Upper lobe of right lung (tissue), 1 donor: ENCODE results near the gene PURA. TPM values are rescaled to one million over a fixed set of nuclear protein-coding genes. Genes with fewer than 3 reads are reported as not detected.

Experiments used
- ATAC-seq: fragments of 200-7000 bp; cut with Tn5 transposase; one replicate; pipeline ENCODE4 v1.9.1; 2020; ENCODE audit warnings: mild to moderate bottlenecking, moderate library complexity
- DNase-seq: peaks from one replicate; pipeline ENCODE4 v3.0.0-alpha.2; 2020
- H3K27ac ChIP-seq: fragments of 200-600 bp; one replicate; pipeline ENCODE4 v1.8.0; 2022
- H3K27me3 ChIP-seq: fragments of 200-600 bp; one replicate; pipeline ENCODE4 v1.8.0; 2022; ENCODE audit warnings: mild to moderate bottlenecking
- H3K36me3 ChIP-seq: fragments of 200-600 bp; one replicate; pipeline ENCODE4 v1.8.0; 2022
- H3K4me1 ChIP-seq: fragments of 200-600 bp; one replicate; pipeline ENCODE4 v1.8.0; 2022
- H3K4me3 ChIP-seq: fragments of 200-600 bp; one replicate; pipeline ENCODE4 v1.8.0; 2022; ENCODE audit warnings: mild to moderate bottlenecking
- H3K9me3 ChIP-seq: fragments of 200-600 bp; one replicate; pipeline ENCODE4 v1.8.0; 2022
- intact Hi-C: fragments of 100-400 bp; cut with DNase I; formaldehyde crosslinking; loops from one replicate; pipeline ENCODE4 v1.11.0; 2022
- total RNA-seq: library from RNA; stranded (reverse); fragmentation: NEBNext Ultra II Directional; extraction: Animal tissue kit (Norgen Biotek cat#: 25700); gene quantifications from one replicate; pipeline ENCODE4 v1.2.1, GENCODE V29; 2021
- TF ChIP-seq, protein P1 (sequence below): fragments of 200-600 bp; IDR thresholded peaks from one replicate; pipeline ENCODE4 v1.8.0; 2022; ENCODE audit warnings: antibody characterized with exemption
- donor health status: DM: no; HTN: yes; CAD: no; lungs with severe emphysema.

The PURA gene
- total RNA-seq, 1 donor from 2014 or later = 31.5 TPM

DNA sequence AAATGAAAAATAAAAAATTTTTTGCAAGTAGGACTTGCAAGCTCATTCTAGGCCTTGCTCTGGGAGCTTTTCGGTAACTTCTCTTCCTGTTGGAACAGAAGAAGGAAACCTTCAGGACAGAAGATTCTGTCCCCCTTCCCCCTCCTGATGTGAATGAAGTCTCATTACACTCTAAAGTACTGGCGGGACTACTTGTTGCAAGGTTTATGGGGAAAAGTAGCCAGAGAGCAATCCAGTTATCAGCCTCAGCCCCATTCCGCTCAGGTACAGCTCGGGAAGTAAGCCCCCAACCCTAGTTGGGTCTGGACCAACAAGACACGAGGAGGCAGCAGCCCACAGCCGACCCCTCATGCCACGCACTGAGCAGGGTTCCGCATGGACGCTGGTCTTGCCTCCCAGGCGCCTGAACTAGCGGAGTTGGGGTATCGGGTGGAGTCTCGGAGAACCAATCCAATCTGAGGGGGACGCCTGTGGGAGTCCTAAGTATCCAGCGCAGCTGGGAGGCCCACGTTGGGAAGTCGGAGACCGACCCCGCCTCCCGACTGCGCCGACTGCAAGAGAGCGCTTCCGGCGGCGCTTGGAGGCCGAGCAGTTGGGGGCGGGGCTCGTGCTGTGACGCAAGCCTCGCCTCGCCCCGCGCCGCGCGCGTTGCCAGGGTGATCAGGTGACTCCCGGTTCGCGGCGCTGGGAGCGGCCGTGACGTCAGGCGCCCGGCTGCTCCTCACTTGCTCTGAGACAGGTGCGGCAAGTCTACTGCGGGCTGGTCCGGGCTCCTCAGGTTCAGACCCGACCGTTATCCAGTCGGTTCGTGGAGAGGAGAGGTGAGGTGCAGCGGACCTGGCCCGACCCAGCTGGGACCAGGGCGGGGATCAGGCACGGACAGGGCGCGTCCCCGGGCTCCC is 60.8 kb downstream of the PURA start, which contains the start of gene CYSTM1:
TSS of gene CYSTM1 (plus strand) at position 724 of the 902 bp plus-strand sequence. CDS start 19,278 bp downstream, outside the sequence.
- peak; percentile 94 for ATAC-seq
- intact Hi-C loops = no loop called here

More for the DNA sequence above, 60.8 kb downstream of the PURA start, which contains the start of gene CYSTM1:
- Histone ChIP-seq H3K27ac (peak within 1 kb of the TSS; percentile 99), H3K27me3 (no peaks in the 10 kb centered on the region), H3K4me3 (peak within 1 kb of the TSS; percentile 99), H3K9me3 (no peaks in the 10 kb centered on the region), H3K4me1 (peaks cover 32% of the 10 kb centered on the region), H3K36me3 (no peaks in the 10 kb centered on the region)
- TF ChIP-seq, protein P1, sequence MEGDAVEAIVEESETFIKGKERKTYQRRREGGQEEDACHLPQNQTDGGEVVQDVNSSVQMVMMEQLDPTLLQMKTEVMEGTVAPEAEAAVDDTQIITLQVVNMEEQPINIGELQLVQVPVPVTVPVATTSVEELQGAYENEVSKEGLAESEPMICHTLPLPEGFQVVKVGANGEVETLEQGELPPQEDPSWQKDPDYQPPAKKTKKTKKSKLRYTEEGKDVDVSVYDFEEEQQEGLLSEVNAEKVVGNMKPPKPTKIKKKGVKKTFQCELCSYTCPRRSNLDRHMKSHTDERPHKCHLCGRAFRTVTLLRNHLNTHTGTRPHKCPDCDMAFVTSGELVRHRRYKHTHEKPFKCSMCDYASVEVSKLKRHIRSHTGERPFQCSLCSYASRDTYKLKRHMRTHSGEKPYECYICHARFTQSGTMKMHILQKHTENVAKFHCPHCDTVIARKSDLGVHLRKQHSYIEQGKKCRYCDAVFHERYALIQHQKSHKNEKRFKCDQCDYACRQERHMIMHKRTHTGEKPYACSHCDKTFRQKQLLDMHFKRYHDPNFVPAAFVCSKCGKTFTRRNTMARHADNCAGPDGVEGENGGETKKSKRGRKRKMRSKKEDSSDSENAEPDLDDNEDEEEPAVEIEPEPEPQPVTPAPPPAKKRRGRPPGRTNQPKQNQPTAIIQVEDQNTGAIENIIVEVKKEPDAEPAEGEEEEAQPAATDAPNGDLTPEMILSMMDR = no peak
- peak; percentile 98 for DNase-seq

Other genes starting within 250 kb of the PURA start
- gene NRG2, start 70.8 kb upstream of the PURA start, total RNA-seq = 1.4 TPM
- 17.3 TPM for gene IGIP, start 11.8 kb downstream of the PURA start, total RNA-seq
- 85.1 TPM for gene CYSTM1, start 61.1 kb downstream of the PURA start, total RNA-seq
- 54.0 TPM for gene PFDN1, start 189.0 kb downstream of the PURA start, total RNA-seq
- 44.3 TPM for gene HBEGF, start 232.5 kb downstream of the PURA start, total RNA-seq
- gene SLC4A9, start 246.1 kb downstream of the PURA start, total RNA-seq = 0.23 TPM